KMS-11 (cell line): ENCODE measurements around the gene IQSEC1.

Experiments used
- H2AFZ ChIP-seq: fragments of 200-600 bp; sonication (generic); 2 replicates; pipeline ENCODE4 v1.6.1; 2016; ENCODE audit warnings: antibody characterized with exemption, mixed run types, low read depth
- H3K27ac ChIP-seq: fragments of 200-600 bp; sonication (generic); 2 replicates; pipeline ENCODE4 v1.6.1; 2016; ENCODE audit warnings: mild to moderate bottlenecking, mixed run types
- H3K27me3 ChIP-seq: fragments of 200-600 bp; sonication (generic); 2 replicates; pipeline ENCODE4 v1.6.1; 2017; ENCODE audit warnings: mild to moderate bottlenecking, low read depth, mixed run types, moderate library complexity; ENCODE audit not compliant: insufficient read depth
- H3K36me3 ChIP-seq: fragments of 200-600 bp; sonication (generic); 2 replicates; pipeline ENCODE4 v1.6.1; 2017; ENCODE audit warnings: mild to moderate bottlenecking, mixed run types; ENCODE audit not compliant: insufficient read depth
- H3K4me1 ChIP-seq: fragments of 200-600 bp; sonication (generic); 2 replicates; pipeline ENCODE4 v1.6.1; 2016; ENCODE audit warnings: mild to moderate bottlenecking, low read depth, mixed run types; ENCODE audit not compliant: poor library complexity, severe bottlenecking
- H3K4me2 ChIP-seq: fragments of 200-600 bp; sonication (generic); 2 replicates; pipeline ENCODE4 v1.7.0; 2016; ENCODE audit warnings: mild to moderate bottlenecking, mixed run types
- H3K4me3 ChIP-seq: fragments of 200-600 bp; sonication (generic); IDR thresholded peaks from 2 replicates; pipeline ENCODE4 v1.6.1; 2017; ENCODE audit warnings: low read depth, low read length, mixed read lengths; ENCODE audit not compliant: insufficient read depth
- H3K79me2 ChIP-seq: fragments of 200-600 bp; sonication (generic); 2 replicates; pipeline ENCODE4 v1.6.1; 2016; ENCODE audit warnings: low read depth, mixed run types; ENCODE audit not compliant: insufficient read depth
- H3K9ac ChIP-seq: fragments of 200-600 bp; sonication (generic); 2 replicates; pipeline ENCODE4 v1.6.1; 2016; ENCODE audit warnings: mild to moderate bottlenecking, mixed run types
- H4K20me1 ChIP-seq: fragments of 200-600 bp; sonication (generic); 2 replicates; pipeline ENCODE4 v1.6.1; 2016; ENCODE audit warnings: mild to moderate bottlenecking, mixed run types; ENCODE audit not compliant: insufficient read depth
- TF ChIP-seq, protein P1 (sequence below): fragments of 200-600 bp; sonication (generic); conservative IDR thresholded peaks from 2 replicates; pipeline ENCODE4 v1.6.1; 2017; ENCODE audit warnings: low read depth, mild to moderate bottlenecking, antibody characterized with exemption, low read length, moderate library complexity, mixed read lengths

IQSEC1 gene

GRCh38 chr3:12921736-12922135 is 151.5 kb downstream of the IQSEC1 start:
- Histone ChIP-seq H3K36me3 (no peaks in the 10 kb centered on the region), H3K79me2 (no peaks in the 10 kb centered on the region), H3K4me1 (peaks cover under 1% of the 10 kb centered on the region), H3K4me2 (no peak overlapping the region), H4K20me1 (no peaks in the 10 kb centered on the region), H3K27me3 (no peaks in the 10 kb centered on the region), H3K27ac (no peak overlapping the region), H2AFZ (no peak overlapping the region), H3K4me3 (no peak overlapping the region), H3K9ac (no peak overlapping the region)
- TF ChIP-seq, protein P1, sequence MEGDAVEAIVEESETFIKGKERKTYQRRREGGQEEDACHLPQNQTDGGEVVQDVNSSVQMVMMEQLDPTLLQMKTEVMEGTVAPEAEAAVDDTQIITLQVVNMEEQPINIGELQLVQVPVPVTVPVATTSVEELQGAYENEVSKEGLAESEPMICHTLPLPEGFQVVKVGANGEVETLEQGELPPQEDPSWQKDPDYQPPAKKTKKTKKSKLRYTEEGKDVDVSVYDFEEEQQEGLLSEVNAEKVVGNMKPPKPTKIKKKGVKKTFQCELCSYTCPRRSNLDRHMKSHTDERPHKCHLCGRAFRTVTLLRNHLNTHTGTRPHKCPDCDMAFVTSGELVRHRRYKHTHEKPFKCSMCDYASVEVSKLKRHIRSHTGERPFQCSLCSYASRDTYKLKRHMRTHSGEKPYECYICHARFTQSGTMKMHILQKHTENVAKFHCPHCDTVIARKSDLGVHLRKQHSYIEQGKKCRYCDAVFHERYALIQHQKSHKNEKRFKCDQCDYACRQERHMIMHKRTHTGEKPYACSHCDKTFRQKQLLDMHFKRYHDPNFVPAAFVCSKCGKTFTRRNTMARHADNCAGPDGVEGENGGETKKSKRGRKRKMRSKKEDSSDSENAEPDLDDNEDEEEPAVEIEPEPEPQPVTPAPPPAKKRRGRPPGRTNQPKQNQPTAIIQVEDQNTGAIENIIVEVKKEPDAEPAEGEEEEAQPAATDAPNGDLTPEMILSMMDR: no peak

- TF ChIP-seq, protein P1: no peak
- no peak overlapping the region for H2AFZ ChIP-seq
- H3K4me1 ChIP-seq: peaks cover 6% of the 10 kb centered on the region
- no peak overlapping the region for H3K9ac ChIP-seq
- H4K20me1 ChIP-seq: no peaks in the 10 kb centered on the region
- H3K79me2 ChIP-seq: no peaks in the 10 kb centered on the region
- no peak overlapping the region for H3K27ac ChIP-seq
- H3K36me3 ChIP-seq: no peaks in the 10 kb centered on the region
- no peak overlapping the region for H3K4me2 ChIP-seq
- H3K27me3 ChIP-seq: no peaks in the 10 kb centered on the region
- H3K4me3 ChIP-seq: no peak overlapping the region
These were observed 152.3 kb downstream of the IQSEC1 start for GRCh38 chr3:12920967-12921366.

- no peak overlapping the region for H3K4me2 ChIP-seq
- no peaks in the 10 kb centered on the region for H3K27me3 ChIP-seq
- no peak overlapping the region for H3K9ac ChIP-seq
- H3K79me2 ChIP-seq: no peaks in the 10 kb centered on the region
- no peak overlapping the region for H3K4me3 ChIP-seq
- H2AFZ ChIP-seq: no peak overlapping the region
- TF ChIP-seq, protein P1: no peak
- no peaks in the 10 kb centered on the region for H4K20me1 ChIP-seq
- peaks cover 6% of the 10 kb centered on the region for H3K4me1 ChIP-seq
- no peaks in the 10 kb centered on the region for H3K36me3 ChIP-seq
- H3K27ac ChIP-seq: no peak overlapping the region
These were observed 154.0 kb downstream of the IQSEC1 start for GRCh38 chr3:12919205-12919604.

DNA sequence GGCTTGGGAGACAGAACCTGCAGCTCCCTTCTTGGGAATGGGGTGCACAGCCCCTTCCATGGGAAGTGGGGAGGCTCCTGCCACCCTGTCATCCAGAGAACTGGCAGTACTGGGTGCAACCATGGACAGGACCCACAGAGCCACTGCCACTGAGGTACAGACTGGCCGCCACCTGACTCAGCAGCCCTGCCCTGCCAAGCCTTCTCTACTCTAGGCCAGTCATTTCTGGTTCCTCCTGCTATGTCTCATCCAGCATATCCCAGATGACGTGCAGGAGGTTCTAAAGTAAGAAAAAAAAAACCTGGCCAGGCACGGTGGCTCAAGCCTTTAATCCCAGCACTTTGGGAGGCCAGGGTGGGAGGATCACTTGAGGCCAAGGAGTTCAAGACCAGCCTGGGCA is 155.0 kb downstream of the IQSEC1 start:
- no peaks in the 10 kb centered on the region for H3K36me3 ChIP-seq

More for the DNA sequence above, 155.0 kb downstream of the IQSEC1 start:
- Histone ChIP-seq H3K27me3 (no peaks in the 10 kb centered on the region), H2AFZ (no peak overlapping the region), H3K27ac (no peak overlapping the region), H3K79me2 (no peaks in the 10 kb centered on the region), H3K4me1 (peaks cover 6% of the 10 kb centered on the region), H3K9ac (no peak overlapping the region), H4K20me1 (no peaks in the 10 kb centered on the region), H3K4me3 (no peak overlapping the region), H3K4me2 (no peak overlapping the region)
- TF ChIP-seq, protein P1: no peak
